H9 (cell line): Measurements from ENCODE around the gene FADS2. TPM values are rescaled to one million over a fixed set of nuclear protein-coding genes. Genes with fewer than 3 reads are reported as not detected.

ENCODE experiments used
- DNase-seq: peaks from one replicate; pipeline ENCODE4 v3.0.0-alpha.2; 2017
- H2AFZ ChIP-seq: one replicate; pipeline ENCODE4 v1.6.1; 2013; ENCODE audit warnings: mild to moderate bottlenecking, low read length, control low read depth, moderate library complexity
- H2AK5ac ChIP-seq: 2 replicates; pipeline ENCODE4 v1.6.1; 2013; ENCODE audit warnings: low read length, control low read depth, mixed read lengths; ENCODE audit not compliant: insufficient read length
- H2BK120ac ChIP-seq: one replicate; pipeline ENCODE4 v1.6.1; 2013; ENCODE audit warnings: low read depth, mild to moderate bottlenecking, low read length, control low read depth, inconsistent platforms; ENCODE audit not compliant: poor library complexity, severe bottlenecking
- H2BK12ac ChIP-seq: 2 replicates; pipeline ENCODE4 v1.6.1; 2013; ENCODE audit warnings: low read length, control low read depth, mixed read lengths, low read depth; ENCODE audit not compliant: insufficient read length
- H2BK15ac ChIP-seq: 2 replicates; pipeline ENCODE4 v1.6.1; 2013; ENCODE audit warnings: low read depth, low read length, control low read depth
- H2BK20ac ChIP-seq: one replicate; pipeline ENCODE4 v1.6.1; 2013; ENCODE audit warnings: low read depth, mild to moderate bottlenecking, low read length, control low read depth, inconsistent platforms; ENCODE audit not compliant: poor library complexity, severe bottlenecking
- H2BK5ac ChIP-seq: 2 replicates; pipeline ENCODE4 v1.6.1; 2013; ENCODE audit warnings: low read length, control low read depth, mixed read lengths; ENCODE audit not compliant: insufficient read length
- H3K14ac ChIP-seq: 2 replicates; pipeline ENCODE4 v1.6.1; 2013; ENCODE audit warnings: low read length, control low read depth; ENCODE audit not compliant: insufficient read depth
- H3K18ac ChIP-seq: 2 replicates; pipeline ENCODE4 v1.6.1; 2013; ENCODE audit warnings: low read depth, mild to moderate bottlenecking, mixed read lengths, low read length, control low read depth; ENCODE audit not compliant: insufficient read length
- H3K23ac ChIP-seq: 2 replicates; pipeline ENCODE4 v1.6.1; 2013; ENCODE audit warnings: low read length, control low read depth, mixed read lengths, low read depth; ENCODE audit not compliant: insufficient read length
- H3K23me2 ChIP-seq: 2 replicates; pipeline ENCODE4 v1.6.1; 2013; ENCODE audit warnings: low read depth, mild to moderate bottlenecking, mixed read lengths, low read length, control low read depth; ENCODE audit not compliant: insufficient read length, poor library complexity, severe bottlenecking
- H3K27ac ChIP-seq: 2 replicates; pipeline ENCODE4 v1.5.1; 2013; ENCODE audit warnings: low read length, control low read depth, mixed read lengths, low read depth; ENCODE audit not compliant: insufficient read length
- H3K27me3 ChIP-seq: 2 replicates; pipeline ENCODE4 v1.6.1; 2013; ENCODE audit warnings: low read length, control low read depth, inconsistent platforms; ENCODE audit not compliant: insufficient read depth
- H3K4ac ChIP-seq: 2 replicates; pipeline ENCODE4 v1.6.1; 2013; ENCODE audit warnings: low read depth, mild to moderate bottlenecking, control low read depth, inconsistent platforms, low read length, moderate library complexity
- H3K4me1 ChIP-seq: 2 replicates; pipeline ENCODE4 v1.6.1; 2013; ENCODE audit warnings: low read length, control low read depth, inconsistent platforms; ENCODE audit not compliant: insufficient read depth
- H3K4me2 ChIP-seq: 2 replicates; pipeline ENCODE4 v1.6.1; 2013; ENCODE audit warnings: low read length, control low read depth, mixed read lengths; ENCODE audit not compliant: insufficient read length, insufficient read depth
- H3K56ac ChIP-seq: 2 replicates; pipeline ENCODE4 v1.6.1; 2013; ENCODE audit warnings: low read depth, mild to moderate bottlenecking, mixed read lengths, low read length, control low read depth; ENCODE audit not compliant: insufficient read length
- H3K79me1 ChIP-seq: 2 replicates; pipeline ENCODE4 v1.6.1; 2013; ENCODE audit warnings: low read depth, mild to moderate bottlenecking, moderate library complexity, low read length, control low read depth, inconsistent platforms; ENCODE audit not compliant: insufficient read depth, poor library complexity, severe bottlenecking
- H3K79me2 ChIP-seq: 2 replicates; pipeline ENCODE4 v1.6.1; 2013; ENCODE audit warnings: low read length, control low read depth, inconsistent platforms; ENCODE audit not compliant: insufficient read depth
- H3K9ac ChIP-seq: 2 replicates; pipeline ENCODE4 v1.6.1; 2013; ENCODE audit warnings: low read length, control low read depth, mixed read lengths; ENCODE audit not compliant: insufficient read length; ENCODE audit errors: extremely low read depth
- H3K9me3 ChIP-seq: one replicate; pipeline ENCODE4 v1.6.1; 2013; ENCODE audit warnings: low read depth, low read length, inconsistent platforms; ENCODE audit not compliant: control insufficient read depth
- H3T11ph ChIP-seq: one replicate; pipeline ENCODE4 v1.6.1; 2013; ENCODE audit warnings: mild to moderate bottlenecking, low read length, control low read depth, inconsistent platforms
- H4K20me1 ChIP-seq: one replicate; pipeline ENCODE4 v1.6.1; 2013; ENCODE audit not compliant: control insufficient read depth, insufficient read length, insufficient read depth
- H4K5ac ChIP-seq: 2 replicates; pipeline ENCODE4 v1.6.1; 2013; ENCODE audit warnings: low read depth, mild to moderate bottlenecking, mixed read lengths, low read length, control low read depth; ENCODE audit not compliant: insufficient read length
- H4K8ac ChIP-seq: replicated peaks from 2 replicates; pipeline ENCODE4 v1.6.1; 2013; ENCODE audit warnings: low read length, control low read depth, mixed read lengths, low read depth; ENCODE audit not compliant: insufficient read length
- H4K91ac ChIP-seq: 2 replicates; pipeline ENCODE4 v1.6.1; 2013; ENCODE audit warnings: low read depth, mild to moderate bottlenecking, moderate library complexity, mixed read lengths, low read length, control low read depth; ENCODE audit not compliant: insufficient read length
- H3K27ac Mint-ChIP-seq, 3 experiments: 2 replicates in 2 of 3; 3 replicates in 1 of 3; pipeline ENCODE4 v1.8.0; 2020 to 2021; ENCODE audit warnings: mixed read lengths in 3 of 3, mild to moderate bottlenecking in 1 of 3, moderate library complexity in 1 of 3
- H3K27me3 Mint-ChIP-seq: 2 replicates; pipeline ENCODE4 v1.8.0; 2021; ENCODE audit warnings: low read depth, mild to moderate bottlenecking, moderate library complexity, mixed read lengths
- H3K36me3 Mint-ChIP-seq, 3 experiments: 2 replicates in 2 of 3; 3 replicates in 1 of 3; pipeline ENCODE4 v1.8.0; 2020 to 2021; ENCODE audit warnings: low read depth in 3 of 3, mixed read lengths in 3 of 3; ENCODE audit not compliant: insufficient read depth in 1 of 3
- H3K4me1 Mint-ChIP-seq, 2 experiments: 2 replicates each; pipeline ENCODE4 v1.8.0; 2020; ENCODE audit warnings: mixed read lengths in 2 of 2
- H3K4me3 Mint-ChIP-seq, 2 experiments: 2 replicates in 1 of 2; 3 replicates in 1 of 2; pipeline ENCODE4 v1.8.0; 2020 to 2021; ENCODE audit warnings: mild to moderate bottlenecking in 2 of 2, mixed read lengths in 2 of 2, moderate library complexity in 1 of 2
- H3K9me3 Mint-ChIP-seq, 2 experiments: 2 replicates in 1 of 2; 3 replicates in 1 of 2; pipeline ENCODE4 v1.8.0; 2020; ENCODE audit warnings: mild to moderate bottlenecking in 2 of 2, mixed read lengths in 2 of 2, moderate library complexity in 1 of 2
- CTCF ChIP-seq: fragments of 200-600 bp; sonication (generic); conservative IDR thresholded peaks from 3 replicates; pipeline ENCODE4 v1.8.0; 2021; ENCODE audit warnings: antibody characterized with exemption, mild to moderate bottlenecking
- WGBS: extraction: QIAGEN DNeasy Blood & Tissue Kit; methylation state at CpG from one replicate; pipeline ENCODE4 v1.1.7; 2013; ENCODE audit warnings: missing lambda C conversion rate, low lambda C conversion rate, mixed read lengths; ENCODE audit not compliant: insufficient read length; ENCODE audit errors: extremely low coverage; 5-methylcytosine and 5-hydroxymethylcytosine counted together
- total RNA-seq: library from RNA; stranded (reverse); gene quantifications from 2 replicates; pipeline ENCODE4 v1.2.1, GENCODE V29; 2021

The FADS2 gene
- total RNA-seq, 1 experiment from 2014 or later = 322 TPM

DNA sequence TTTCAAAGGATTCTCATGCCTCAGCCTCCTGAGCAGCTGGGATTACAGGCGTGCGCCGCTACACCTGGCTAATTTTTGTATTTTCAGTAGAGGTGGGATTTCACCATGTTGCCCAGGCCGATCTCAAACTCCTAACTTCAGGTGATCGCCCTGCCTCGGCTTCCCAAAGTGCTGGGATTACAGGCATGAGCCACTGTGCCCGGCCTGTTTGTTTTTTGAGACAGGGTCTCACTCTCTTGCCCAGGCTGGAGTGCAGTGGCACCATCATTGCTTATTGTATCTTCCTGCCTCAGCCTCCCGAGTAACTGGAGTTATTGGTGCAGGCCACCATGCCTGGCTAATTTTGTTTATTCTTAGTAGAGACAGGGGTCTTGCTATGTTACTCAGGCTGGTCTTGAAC lies 8.1 kb downstream of the FADS2 start:
- Histone ChIP-seq H4K5ac (no peak overlapping the region), H3K79me2 (peaks cover 14% of the 10 kb centered on the region; the same call in 1 of the 2 replicates), H4K91ac (no peak overlapping the region), H2BK5ac (no peak overlapping the region), H3K18ac (no peak overlapping the region), H3K4me1 (peaks cover 9% of the 10 kb centered on the region; the same call in 1 of the 2 replicates), H3K27me3 (no peaks in the 10 kb centered on the region), H3K9me3 (no peaks in the 10 kb centered on the region), H3K27ac (no peak overlapping the region), H2BK20ac (no peak overlapping the region), H3T11ph (no peak overlapping the region), H3K9ac (no peak overlapping the region), H3K14ac (no peak overlapping the region), H2BK15ac (no peak overlapping the region), H3K23ac (no peak overlapping the region), H4K8ac (no peak overlapping the region), H2AK5ac (no peak overlapping the region), H3K56ac (no peak overlapping the region), H3K23me2 (no peaks in the 10 kb centered on the region), H3K4me2 (no peak overlapping the region), H2AFZ (no peak overlapping the region), H2BK120ac (no peak overlapping the region), H4K20me1 (peaks cover 3% of the 10 kb centered on the region), H3K4ac (no peak overlapping the region), H3K79me1 (peaks cover 4% of the 10 kb centered on the region), H2BK12ac (no peak overlapping the region)
- no peak for DNase-seq
- TF ChIP-seq CTCF = no peak
- Mint-ChIP-seq H3K36me3 (peaks cover 44 to 71% (median 67%) of the 10 kb centered on the region in 3 experiments), H3K27ac (peak overlapping the region in 2 of 3 experiments; percentile 26 to 90; a peak in 3 of 7 replicates), H3K4me1 (peaks cover 41% of the 10 kb centered on the region in 2 experiments), H3K4me3 (no peak overlapping the region; a peak in 1 of 5 replicates), H3K27me3 (no peaks in the 10 kb centered on the region), H3K9me3 (no peaks in the 10 kb centered on the region)
- WGBS = no CpG with 5 or more reads among the region's 8 CpGs
